Measurements from ENCODE around the gene PLEKHA7. TPM values are rescaled to one million over a fixed set of nuclear protein-coding genes. Genes with fewer than 3 reads are reported as not detected.

Gene PLEKHA7
- total RNA-seq, 1 experiment from 2014 or later: 7.2 TPM

GRCh38 chr11:16969010-16969999, 44.9 kb downstream of the PLEKHA7 start:
- no peaks in the 10 kb centered on the region for H3K9me3 ChIP-seq (ENCODE audit: control insufficient read depth in 1 of 2, insufficient read depth in 1 of 2, low read depth in 1 of 2, low read length in 2 of 2)
- H3K36me3 ChIP-seq (ENCODE audit: control insufficient read depth in 1 of 2, insufficient read depth in 2 of 2, low read length in 2 of 2): no peaks in the 10 kb centered on the region
- no peak overlapping the region for H3K9ac ChIP-seq (ENCODE audit: low read length)
- no peak overlapping the region for H3K4me3 ChIP-seq (replicated peaks in 1 of 2; ENCODE audit: low read depth in 1 of 2, low read length in 2 of 2)
- DNase-seq (ENCODE audit: low read depth, low spot score): no peak
- ChIA-PET CTCF (no interaction called here), POLR2A (no interaction called here), RAD21 (ENCODE audit: low non-redundant PET in 1 of 2, low total read pairs in 2 of 2, uncharacterized antibody in 2 of 2, unreplicated experiment in 2 of 2) (no interaction called here)
- H2AFZ ChIP-seq (ENCODE audit: low read depth, low read length, poor library complexity, severe bottlenecking): no peak overlapping the region
- H3K4me1 ChIP-seq (ENCODE audit: control insufficient read depth in 1 of 2, insufficient read depth in 2 of 2, low read length in 2 of 2): no peaks in the 10 kb centered on the region
- ATAC-seq: no peak
- intact Hi-C loops (cut with micrococcal nuclease): no loop called here
- no peak overlapping the region for H3K4me2 ChIP-seq (ENCODE audit: low read length)
- no peaks in the 10 kb centered on the region for H4K20me1 ChIP-seq (ENCODE audit: insufficient read depth)
- no peaks in the 10 kb centered on the region for H3K27me3 ChIP-seq (ENCODE audit: insufficient read depth, low read length)
- no peaks in the 10 kb centered on the region for H3K9me2 ChIP-seq (ENCODE audit: insufficient read depth)
- no peak for TF ChIP-seq CBX3 (IDR thresholded peaks at IDR 0.05; ENCODE audit: low read depth)
- no peak for TF ChIP-seq EZH2 (IDR thresholded peaks at IDR 0.05)
- no peak for TF ChIP-seq SP1 (IDR thresholded peaks at IDR 0.05; ENCODE audit: low read depth)
- no peak for TF ChIP-seq SRF (IDR thresholded peaks at IDR 0.05; ENCODE audit: low read depth)
- TF ChIP-seq POLR2AphosphoS5 (IDR thresholded peaks at IDR 0.05; ENCODE audit: low read depth, low read length): no peak
- no peak for TF ChIP-seq SIN3A (IDR thresholded peaks at IDR 0.05; ENCODE audit: low read depth)
- no peak for TF ChIP-seq MAX (IDR thresholded peaks at IDR 0.05)
- TF ChIP-seq ZFX (IDR thresholded peaks at IDR 0.05): no peak
- TF ChIP-seq REST (IDR thresholded peaks at IDR 0.05; ENCODE audit: low read depth): no peak
- TF ChIP-seq JUND (IDR thresholded peaks at IDR 0.05): no peak
- TF ChIP-seq ZNF274 (IDR thresholded peaks at IDR 0.05; ENCODE audit: low read depth, low read length): no peak
- BruUV-seq (replicated peaks): no TSS peak
- no peaks in the 10 kb centered on the region for H3K79me2 ChIP-seq (ENCODE audit: insufficient read depth, low read length)
- H3K27ac ChIP-seq (ENCODE audit: low read depth, low read length): no peak overlapping the region
